ENCODE results near the gene TMEM178B. TPM values are rescaled to one million over a fixed set of nuclear protein-coding genes. Genes with fewer than 3 reads are reported as not detected.
A peak's percentile ranks its signal among the peaks of the same experiment; 100 is the strongest.
"Not testable (repeated sequence)": the region's sequence is repeated elsewhere in the genome, so short reads cannot be mapped to it uniquely, and the experiment has no call there.

The TMEM178B gene
- total and polyA plus RNA-seq, 12 donors = 0.24 to 4.9 (median 2.1) TPM

DNA sequence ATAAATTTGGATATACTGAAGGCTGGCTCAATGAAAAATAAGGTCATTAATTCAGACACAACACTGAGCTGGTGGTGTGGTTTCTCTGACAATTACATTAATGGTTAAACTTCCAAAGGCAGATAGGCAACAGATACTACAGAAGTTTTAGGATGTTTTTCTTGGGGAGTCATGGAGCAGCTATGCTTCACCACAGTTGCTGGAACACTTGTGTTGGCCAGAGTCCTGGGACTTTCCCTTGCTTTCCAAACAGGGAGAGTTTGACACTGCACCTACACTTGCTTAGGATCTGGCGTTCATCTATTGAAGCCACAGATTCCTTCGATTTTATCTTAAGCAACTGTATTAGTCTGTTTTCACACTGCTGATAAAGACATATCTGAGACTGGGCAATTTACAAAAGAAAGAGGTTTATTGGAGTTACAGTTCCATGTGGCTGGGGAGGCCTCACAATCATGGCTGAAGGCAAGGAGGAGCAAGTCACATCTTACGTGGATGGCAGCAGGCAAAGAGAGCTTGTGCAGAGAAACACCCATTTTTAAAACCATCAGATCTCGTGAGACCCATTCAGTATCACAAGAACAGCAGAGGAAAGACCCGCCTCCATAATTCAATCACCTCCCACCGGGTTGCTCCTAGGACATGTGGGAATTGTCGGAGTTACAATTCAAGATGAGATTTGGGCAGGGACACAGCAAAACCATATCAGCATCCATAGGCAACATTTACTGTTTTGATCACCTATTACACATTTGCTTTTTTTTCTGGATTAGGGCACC, 27.8 kb upstream of the TMEM178B start:
- no peak for DNase-seq
- Histone ChIP-seq H3K4me3 (no peak overlapping the region), H3K27me3 (no peaks in the 10 kb centered on the region), H3K36me3 (replicated peaks in 1 of 2) (no peaks in the 10 kb centered on the region), H3K4me1 (replicated peaks in 1 of 2) (no peaks in the 10 kb centered on the region), H3K9me3 (replicated peaks in 1 of 3) (no peaks in the 10 kb centered on the region), H3K27ac (no peak overlapping the region)
- intact Hi-C loops (cut with DNase I) = no loop called here
- TF ChIP-seq POLR2A (IDR thresholded peaks at IDR 0.05) = no peak
- TF ChIP-seq, protein P1, sequence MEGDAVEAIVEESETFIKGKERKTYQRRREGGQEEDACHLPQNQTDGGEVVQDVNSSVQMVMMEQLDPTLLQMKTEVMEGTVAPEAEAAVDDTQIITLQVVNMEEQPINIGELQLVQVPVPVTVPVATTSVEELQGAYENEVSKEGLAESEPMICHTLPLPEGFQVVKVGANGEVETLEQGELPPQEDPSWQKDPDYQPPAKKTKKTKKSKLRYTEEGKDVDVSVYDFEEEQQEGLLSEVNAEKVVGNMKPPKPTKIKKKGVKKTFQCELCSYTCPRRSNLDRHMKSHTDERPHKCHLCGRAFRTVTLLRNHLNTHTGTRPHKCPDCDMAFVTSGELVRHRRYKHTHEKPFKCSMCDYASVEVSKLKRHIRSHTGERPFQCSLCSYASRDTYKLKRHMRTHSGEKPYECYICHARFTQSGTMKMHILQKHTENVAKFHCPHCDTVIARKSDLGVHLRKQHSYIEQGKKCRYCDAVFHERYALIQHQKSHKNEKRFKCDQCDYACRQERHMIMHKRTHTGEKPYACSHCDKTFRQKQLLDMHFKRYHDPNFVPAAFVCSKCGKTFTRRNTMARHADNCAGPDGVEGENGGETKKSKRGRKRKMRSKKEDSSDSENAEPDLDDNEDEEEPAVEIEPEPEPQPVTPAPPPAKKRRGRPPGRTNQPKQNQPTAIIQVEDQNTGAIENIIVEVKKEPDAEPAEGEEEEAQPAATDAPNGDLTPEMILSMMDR (IDR thresholded peaks at IDR 0.05) = no peak
- WGBS, 4 donors = 71 to 82% (median 81%) methylated on average over 7 of the region's 7 CpGs

DNA sequence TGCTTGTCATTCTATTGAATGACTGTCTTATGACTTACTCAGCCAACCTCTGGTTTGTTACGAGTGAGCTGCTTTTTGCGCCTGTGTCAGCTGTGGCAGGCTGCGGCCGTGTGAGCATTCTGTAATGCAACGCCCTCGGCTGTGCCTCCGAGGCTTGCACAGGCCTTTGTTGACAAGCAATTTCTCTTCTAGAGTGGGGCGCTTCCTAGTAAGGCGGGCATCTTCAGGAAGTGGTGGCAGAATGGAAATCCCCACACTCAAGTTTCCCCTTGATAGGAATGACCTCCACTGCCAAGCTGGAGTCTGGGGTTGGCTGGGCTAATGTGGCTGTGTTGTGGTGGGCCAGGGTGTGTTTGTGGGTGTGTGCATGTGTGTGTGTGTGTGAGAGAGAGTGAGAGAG, 20.2 kb upstream of the TMEM178B start:
- WGBS, 4 donors = 27 to 54% (median 39%) methylated on average over 9 of the region's 9 CpGs
- H3K27me3 ChIP-seq = no peaks in the 10 kb centered on the region
- TF ChIP-seq POLR2A (IDR thresholded peaks at IDR 0.05) = no peak
- TF ChIP-seq, protein P1 (IDR thresholded peaks at IDR 0.05) = no peak
- DNase-seq = peak in 1 of 7 donors; percentile 53
- H3K4me1 ChIP-seq (replicated peaks in 1 of 2) = no peaks in the 10 kb centered on the region
- intact Hi-C loops (cut with DNase I) = no loop called here
- H3K9me3 ChIP-seq (replicated peaks in 1 of 3) = no peaks in the 10 kb centered on the region
- no peak overlapping the region for H3K27ac ChIP-seq
- no peaks in the 10 kb centered on the region for H3K36me3 ChIP-seq (replicated peaks in 1 of 2)
- no peak overlapping the region for H3K4me3 ChIP-seq

DNA sequence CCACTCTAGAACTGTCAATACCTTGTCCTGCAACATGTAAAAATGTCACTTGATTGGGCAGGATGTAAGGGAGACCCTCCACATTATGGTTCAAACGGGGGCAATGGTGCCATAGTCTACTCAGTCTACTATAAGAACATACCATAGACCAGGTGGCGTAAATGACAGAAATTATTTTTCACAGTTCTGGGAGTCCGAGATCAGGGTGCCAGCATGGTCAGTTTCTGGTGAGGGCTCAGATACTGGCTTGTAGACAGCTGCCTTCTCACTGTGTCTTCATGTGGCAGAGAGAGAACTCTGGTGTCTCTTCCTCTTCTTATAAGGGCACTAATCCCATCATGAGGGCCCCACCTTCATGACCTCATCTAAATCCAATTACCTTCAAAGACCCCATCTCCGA, 18.7 kb upstream of the TMEM178B start:
- Histone ChIP-seq H3K4me1 (replicated peaks in 1 of 2) (no peaks in the 10 kb centered on the region), H3K27me3 (no peaks in the 10 kb centered on the region), H3K27ac (no peak overlapping the region), H3K4me3 (no peak overlapping the region), H3K36me3 (replicated peaks in 1 of 2) (no peaks in the 10 kb centered on the region), H3K9me3 (replicated peaks in 1 of 3) (no peaks in the 10 kb centered on the region)
- intact Hi-C loops (cut with DNase I) = no loop called here
- no peak for TF ChIP-seq POLR2A (IDR thresholded peaks at IDR 0.05)
- TF ChIP-seq, protein P1 (IDR thresholded peaks at IDR 0.05) = no peak
- no peak for DNase-seq
- 72 to 82% (median 75%) methylated on average over 4 of the region's 4 CpGs for WGBS, 4 donors

DNA sequence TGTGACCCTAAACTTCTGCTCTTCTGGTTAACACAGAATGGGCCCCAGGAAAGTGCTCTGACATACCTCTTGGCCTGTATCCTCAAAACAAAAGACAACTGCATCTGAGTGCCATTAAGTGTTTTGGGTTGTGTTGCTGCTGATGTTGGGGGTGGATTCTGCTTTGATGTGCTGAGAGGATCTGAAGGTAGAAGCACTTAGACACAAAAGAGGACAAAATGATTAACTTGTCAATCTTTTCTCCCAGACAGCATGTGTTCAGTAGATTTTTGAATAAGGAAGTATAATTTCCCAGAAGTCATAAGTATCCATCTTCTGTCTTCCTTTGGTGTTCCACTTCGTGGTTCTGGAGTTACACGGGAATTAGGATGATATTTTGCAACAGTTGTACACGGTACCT, 16.1 kb upstream of the TMEM178B start:
- DNase-seq = no peak
- 79 to 90% (median 86%) methylated on average over 3 of the region's 3 CpGs for WGBS, 4 donors
- no peaks in the 10 kb centered on the region for H3K27me3 ChIP-seq
- H3K27ac ChIP-seq = no peak overlapping the region
- no peak for TF ChIP-seq POLR2A (IDR thresholded peaks at IDR 0.05)
- TF ChIP-seq, protein P1 (IDR thresholded peaks at IDR 0.05) = no peak
- H3K9me3 ChIP-seq (replicated peaks in 1 of 3) = no peaks in the 10 kb centered on the region
- no peaks in the 10 kb centered on the region for H3K36me3 ChIP-seq (replicated peaks in 1 of 2)
- no peak overlapping the region for H3K4me3 ChIP-seq
- H3K4me1 ChIP-seq (replicated peaks in 1 of 2) = no peaks in the 10 kb centered on the region
- intact Hi-C loops (cut with DNase I) = no loop called here

DNA sequence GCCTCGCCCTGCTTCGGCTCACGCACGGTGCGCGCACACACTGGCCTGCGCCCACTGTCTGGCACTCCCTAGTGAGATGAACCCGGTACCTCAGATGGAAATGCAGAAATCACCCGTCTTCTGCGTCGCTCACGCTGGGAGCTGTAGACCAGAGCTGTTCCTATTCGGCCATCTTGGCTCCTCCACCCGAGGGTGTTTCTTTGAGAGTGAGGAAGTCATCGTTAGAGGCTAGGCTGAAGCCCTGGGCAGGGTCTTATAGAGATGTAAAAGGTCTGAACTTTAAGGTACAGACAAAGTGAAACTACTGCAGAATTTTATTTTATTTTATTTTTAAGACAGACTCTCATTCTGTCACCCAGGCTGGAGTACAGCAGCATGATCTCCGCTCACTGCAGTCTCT, 6.0 kb upstream of the TMEM178B start:
- peaks cover 4 to 16% of the 10 kb centered on the region in 2 donors for H3K4me1 ChIP-seq (replicated peaks in 1 of 2)
- 83 to 92% (median 86%) methylated on average over 7 to 9 of the region's 16 CpGs for WGBS, 4 donors
- intact Hi-C loops (cut with DNase I) = not testable (repeated sequence)

More for the DNA sequence above, 6.0 kb upstream of the TMEM178B start:
- not testable (repeated sequence) for DNase-seq; H3K27ac ChIP-seq; H3K9me3 ChIP-seq (replicated peaks in 1 of 3); H3K36me3 ChIP-seq (replicated peaks in 1 of 2); H3K4me3 ChIP-seq; H3K27me3 ChIP-seq
